GM19452 (cell line): ENCODE measurements around the gene COA6.

Experiments used
- ATAC-seq: cut with Tn5 transposase; IDR thresholded peaks from one replicate; pipeline ENCODE4 v1.9.1; 2021; ENCODE audit not compliant: unreplicated experiment

Gene COA6

GRCh38 chr1:234408757-234409156 lies 35.5 kb downstream of the COA6 start:
- no peak for ATAC-seq

GRCh38 chr1:234409328-234409727 lies 36.1 kb downstream of the COA6 start:
- no peak for ATAC-seq

- ATAC-seq, result no peak
Measured at GRCh38 chr1:234412830-234413229, 39.6 kb downstream of the COA6 start.

GRCh38 chr1:234413485-234413884 lies 40.2 kb downstream of the COA6 start:
- no peak for ATAC-seq

GRCh38 chr1:234413990-234414389 lies 40.7 kb downstream of the COA6 start:
- no peak for ATAC-seq

GRCh38 chr1:234427950-234428646 lies 54.8 kb downstream of the COA6 start:
- ATAC-seq, result no peak

- no peak for ATAC-seq
Measured at GRCh38 chr1:234429434-234429806, 56.2 kb downstream of the COA6 start.

- no peak for ATAC-seq
Measured at GRCh38 chr1:234430691-234431090, 57.4 kb downstream of the COA6 start.

GRCh38 chr1:234431255-234431654 lies 58.0 kb downstream of the COA6 start:
- ATAC-seq, result no peak

GRCh38 chr1:234433563-234434285 lies 60.5 kb downstream of the COA6 start:
- no peak for ATAC-seq
